HepG2 (cell line): ENCODE results near the gene TIPRL. TPM values are rescaled to one million over a fixed set of nuclear protein-coding genes. Genes with fewer than 3 reads are reported as not detected.

ENCODE experiments used
- ARNT ChIP-seq: fragments of 450-650 bp; IDR thresholded peaks from 2 replicates; pipeline ENCODE4 v1.6.1; 2017
- BHLHE40 ChIP-seq: IDR thresholded peaks from 2 replicates; pipeline ENCODE4 v1.6.1; 2011; ENCODE audit warnings: low read length, improper control_type of control experiment
- CEBPG ChIP-seq: IDR thresholded peaks from 2 replicates; pipeline ENCODE4 v1.6.1; 2016
- FOXJ3 ChIP-seq: sonication (generic); formaldehyde crosslinking; IDR thresholded peaks from 2 replicates; pipeline ENCODE4 v1.4.0; 2020; ENCODE audit warnings: missing genetic modification reagents, mild to moderate bottlenecking, borderline replicate concordance
- GATAD2A ChIP-seq: IDR thresholded peaks from 2 replicates; pipeline ENCODE4 v1.6.1; 2016
- IRX3 ChIP-seq: sonication (generic); formaldehyde crosslinking; IDR thresholded peaks from 2 replicates; pipeline ENCODE4 v1.8.1; 2023; ENCODE audit warnings: mild to moderate bottlenecking, low read depth, missing genetic modification reagents, borderline replicate concordance
- LCORL ChIP-seq, 2 experiments: fragments of 450-650 bp in 1 of 2; sonication (generic) in 1 of 2; formaldehyde crosslinking in 1 of 2; IDR thresholded peaks; 2 replicates each; pipeline versions ENCODE4 v1.5.0 to v1.6.1; 2017 to 2020; ENCODE audit warnings: antibody characterized with exemption in 1 of 2, missing genetic modification reagents in 1 of 2
- MZF1 ChIP-seq: sonication (generic); formaldehyde crosslinking; IDR thresholded peaks from 2 replicates; pipeline ENCODE4 v1.8.1; 2023; ENCODE audit warnings: mild to moderate bottlenecking, missing genetic modification reagents, borderline replicate concordance
- NAIF1 ChIP-seq: sonication (generic); formaldehyde crosslinking; IDR thresholded peaks from 2 replicates; pipeline ENCODE4 v1.5.0; 2020; ENCODE audit warnings: mild to moderate bottlenecking, missing genetic modification reagents, borderline replicate concordance
- NFATC3 ChIP-seq: sonication (generic); formaldehyde crosslinking; IDR thresholded peaks from 2 replicates; pipeline ENCODE4 v1.5.1; 2020; ENCODE audit warnings: mild to moderate bottlenecking, missing genetic modification reagents
- NFRKB ChIP-seq: fragments of 450-650 bp; IDR thresholded peaks from 2 replicates; pipeline ENCODE4 v1.6.1; 2017
- NFYB ChIP-seq: sonication (generic); formaldehyde crosslinking; IDR thresholded peaks from 2 replicates; pipeline ENCODE4 v1.4.0; 2020; ENCODE audit warnings: missing genetic modification reagents
- NKX3-1 ChIP-seq: sonication (generic); formaldehyde crosslinking; IDR thresholded peaks from 2 replicates; pipeline ENCODE4 v1.5.0; 2020; ENCODE audit warnings: missing genetic modification reagents
- NR1H2 ChIP-seq: sonication (generic); formaldehyde crosslinking; IDR thresholded peaks from 2 replicates; pipeline ENCODE4 v1.8.1; 2022; ENCODE audit warnings: low read depth, missing genetic modification reagents, borderline replicate concordance
- NR2F1 ChIP-seq, 2 experiments: fragments of 450-650 bp in 1 of 2; formaldehyde crosslinking in 1 of 2; IDR thresholded peaks; 2 replicates each; pipeline versions ENCODE4 v1.5.0 to v1.6.1; 2016 to 2020; ENCODE audit warnings: mild to moderate bottlenecking in 1 of 2, missing compliant biosample characterization in 1 of 2, missing genetic modification reagents in 1 of 2, moderate library complexity in 1 of 2
- SATB2 ChIP-seq: sonication (generic); formaldehyde crosslinking; IDR thresholded peaks from 2 replicates; pipeline ENCODE4 v1.5.0; 2020; ENCODE audit warnings: missing genetic modification reagents
- TEAD2 ChIP-seq: sonication (generic); formaldehyde crosslinking; IDR thresholded peaks from 2 replicates; pipeline ENCODE4 v1.9.0; 2021; ENCODE audit warnings: missing genetic modification reagents
- YEATS2 ChIP-seq: sonication (generic); formaldehyde crosslinking; IDR thresholded peaks from 2 replicates; pipeline ENCODE4 v1.4.0; 2020; ENCODE audit warnings: missing genetic modification reagents, borderline replicate concordance
- ZEB1 ChIP-seq: IDR thresholded peaks from 2 replicates; pipeline ENCODE4 v1.6.1; 2012; ENCODE audit warnings: mild to moderate bottlenecking, low read depth, inconsistent platforms; ENCODE audit not compliant: insufficient replicate concordance
- ZMAT3 ChIP-seq: sonication (generic); formaldehyde crosslinking; conservative IDR thresholded peaks from 2 replicates; pipeline ENCODE4 v1.7.0; 2021; ENCODE audit warnings: missing genetic modification reagents
- ZNF317 ChIP-seq: sonication (generic); formaldehyde crosslinking; IDR thresholded peaks from 2 replicates; pipeline ENCODE4 v1.5.0; 2020; ENCODE audit warnings: mild to moderate bottlenecking, missing genetic modification reagents
- ZNF468 ChIP-seq: sonication (generic); formaldehyde crosslinking; IDR thresholded peaks from 2 replicates; pipeline ENCODE4 v1.8.0; 2022; ENCODE audit warnings: mild to moderate bottlenecking, moderate library complexity, missing genetic modification reagents
- ZNF724P ChIP-seq: sonication (generic); formaldehyde crosslinking; IDR thresholded peaks from 2 replicates; pipeline ENCODE4 v1.8.0; 2022; ENCODE audit warnings: missing genetic modification reagents, borderline replicate concordance
- polyA plus RNA-seq, 8 experiments: library from polyadenylated mRNA; depleted of rRNA in 3 of 8; stranded (reverse) in 7 of 8; unstranded in 1 of 8; fragments of >200 nt; fragmentation: Illumina TruSeq in 4 of 8; extraction: Trizol in 4 of 8; gene quantifications; 2 replicates each; pipeline versions ENCODE4 v1.2.1 to v1.2.3, GENCODE V29; 2011 to 2016; ENCODE audit warnings: low read depth in 4 of 8, missing spikeins in 1 of 8, mixed read lengths in 1 of 8; ENCODE audit not compliant: insufficient read depth in 1 of 8
- total RNA-seq, 5 experiments: library from RNA; depleted of rRNA; stranded (reverse); fragments of >200 nt; fragmentation: Illumina TruSeq; extraction: Trizol; gene quantifications; 2 replicates each; pipeline ENCODE4 v1.2.3, GENCODE V29; 2016; ENCODE audit warnings: low read depth in 1 of 5
- TF ChIP-seq, protein P1 (sequence below): sonication (generic); formaldehyde crosslinking; IDR thresholded peaks from 2 replicates; pipeline ENCODE4 v1.4.0; 2020; ENCODE audit warnings: missing genetic modification reagents
- TF ChIP-seq, protein P2 (sequence below): sonication (generic); formaldehyde crosslinking; IDR thresholded peaks from 2 replicates; pipeline ENCODE4 v1.5.1; 2020; ENCODE audit warnings: missing genetic modification reagents, mild to moderate bottlenecking, borderline replicate concordance
- TF ChIP-seq, protein P3 (sequence below): conservative IDR thresholded peaks from 2 replicates; pipeline ENCODE4 v1.6.1; 2018; ENCODE audit warnings: missing genetic modification reagents
- TF ChIP-seq, protein P4 (sequence below): IDR thresholded peaks from 2 replicates; pipeline ENCODE4 v1.6.1; 2016; ENCODE audit warnings: low read depth

The TIPRL gene
- total and polyA plus RNA-seq, 2 of the 13 experiments (the other 11 are each of a cell fraction or from before 2014, with no cell fraction given): 10.1 to 22.8 TPM

DNA sequence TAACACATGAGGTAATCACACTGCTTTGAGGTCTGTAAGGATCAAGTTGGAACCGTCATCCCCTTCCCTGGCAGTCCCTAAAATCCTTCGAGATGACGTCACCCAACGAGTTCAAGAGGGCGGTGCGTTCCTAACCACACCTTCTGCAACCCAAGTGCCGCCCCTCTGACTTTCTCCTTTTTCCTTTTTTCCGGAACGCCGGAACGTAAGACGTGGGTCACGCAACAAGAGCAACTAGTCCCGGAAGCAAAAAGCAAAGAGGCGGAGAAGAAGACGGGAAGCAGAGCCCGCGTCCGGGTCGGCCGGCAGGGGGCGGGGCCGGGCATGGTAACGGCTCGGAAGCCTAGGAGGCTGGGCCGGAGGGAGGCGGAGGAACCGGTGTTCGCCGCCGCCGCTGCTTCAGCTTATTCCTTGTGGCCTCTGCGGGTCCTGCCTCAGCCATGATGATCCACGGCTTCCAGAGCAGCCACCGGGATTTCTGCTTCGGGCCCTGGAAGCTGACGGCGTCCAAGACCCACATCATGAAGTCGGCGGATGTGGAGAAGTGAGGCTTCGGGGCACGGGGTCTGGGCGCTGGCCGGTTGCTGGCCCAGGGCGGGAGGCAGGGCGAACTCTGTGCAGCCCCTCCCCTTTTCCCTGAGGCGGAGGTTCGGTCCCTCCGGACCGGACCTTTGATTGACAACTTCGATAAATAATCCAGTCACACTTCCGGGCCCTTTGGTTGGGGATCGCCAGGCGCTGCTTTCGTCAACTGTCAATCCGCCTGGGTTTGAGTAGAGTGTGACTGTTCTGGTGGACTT lies at the start of gene TIPRL (continued):
- TF ChIP-seq, protein P1, sequence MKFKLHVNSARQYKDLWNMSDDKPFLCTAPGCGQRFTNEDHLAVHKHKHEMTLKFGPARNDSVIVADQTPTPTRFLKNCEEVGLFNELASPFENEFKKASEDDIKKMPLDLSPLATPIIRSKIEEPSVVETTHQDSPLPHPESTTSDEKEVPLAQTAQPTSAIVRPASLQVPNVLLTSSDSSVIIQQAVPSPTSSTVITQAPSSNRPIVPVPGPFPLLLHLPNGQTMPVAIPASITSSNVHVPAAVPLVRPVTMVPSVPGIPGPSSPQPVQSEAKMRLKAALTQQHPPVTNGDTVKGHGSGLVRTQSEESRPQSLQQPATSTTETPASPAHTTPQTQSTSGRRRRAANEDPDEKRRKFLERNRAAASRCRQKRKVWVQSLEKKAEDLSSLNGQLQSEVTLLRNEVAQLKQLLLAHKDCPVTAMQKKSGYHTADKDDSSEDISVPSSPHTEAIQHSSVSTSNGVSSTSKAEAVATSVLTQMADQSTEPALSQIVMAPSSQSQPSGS (CRISPR knock-in tag): peak; percentile 96
- TF ChIP-seq, protein P2, sequence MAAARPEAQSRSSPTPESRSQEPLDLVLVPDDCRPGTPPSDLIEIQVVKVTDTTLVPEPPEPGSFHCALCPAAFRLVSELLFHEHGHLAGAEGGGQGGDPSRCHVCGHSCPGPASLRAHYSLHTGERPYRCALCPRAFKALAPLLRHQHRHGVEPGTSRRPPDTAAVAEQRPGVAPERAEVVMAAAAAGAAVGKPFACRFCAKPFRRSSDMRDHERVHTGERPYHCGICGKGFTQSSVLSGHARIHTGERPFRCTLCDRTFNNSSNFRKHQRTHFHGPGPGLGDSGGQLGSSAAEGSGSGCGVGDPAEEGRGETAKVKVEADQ: 0 out of 2 replicates have a peak, but pooled peaks have one; percentile 61
- peak; percentile 95 for TF ChIP-seq NAIF1 (CRISPR knock-in tag)
- peak; percentile 74 for TF ChIP-seq GATAD2A (CRISPR knock-in tag)
- peak; percentile 56; the same call in 1 of the 2 replicates for TF ChIP-seq SATB2 (CRISPR knock-in tag)
- peak; percentile 36; the same call in 1 of the 2 replicates for TF ChIP-seq FOXJ3 (CRISPR knock-in tag)
- peak; percentile 91; the same call in 1 of the 2 replicates for TF ChIP-seq YEATS2 (CRISPR knock-in tag)
- no peak for TF ChIP-seq TEAD2 (CRISPR knock-in tag)
- TF ChIP-seq ZNF468 (CRISPR knock-in tag): no peak
- TF ChIP-seq MZF1 (CRISPR knock-in tag): no peak
- no peak for TF ChIP-seq LCORL (IDR thresholded peaks at IDR 0.05)
- TF ChIP-seq LCORL (CRISPR knock-in tag; IDR thresholded peaks at IDR 0.05): peak; percentile 66
- no peak for TF ChIP-seq ARNT
- no peak for TF ChIP-seq ZNF724P (CRISPR knock-in tag)
- TF ChIP-seq NFATC3 (CRISPR knock-in tag): no peak
- no peak for TF ChIP-seq NR2F1 (CRISPR knock-in tag; IDR thresholded peaks at IDR 0.05)
- no peak for TF ChIP-seq ZMAT3
- peak; percentile 76 for TF ChIP-seq ZNF317 (CRISPR knock-in tag)
- TF ChIP-seq IRX3 (CRISPR knock-in tag): no peak
- TF ChIP-seq, protein P3, sequence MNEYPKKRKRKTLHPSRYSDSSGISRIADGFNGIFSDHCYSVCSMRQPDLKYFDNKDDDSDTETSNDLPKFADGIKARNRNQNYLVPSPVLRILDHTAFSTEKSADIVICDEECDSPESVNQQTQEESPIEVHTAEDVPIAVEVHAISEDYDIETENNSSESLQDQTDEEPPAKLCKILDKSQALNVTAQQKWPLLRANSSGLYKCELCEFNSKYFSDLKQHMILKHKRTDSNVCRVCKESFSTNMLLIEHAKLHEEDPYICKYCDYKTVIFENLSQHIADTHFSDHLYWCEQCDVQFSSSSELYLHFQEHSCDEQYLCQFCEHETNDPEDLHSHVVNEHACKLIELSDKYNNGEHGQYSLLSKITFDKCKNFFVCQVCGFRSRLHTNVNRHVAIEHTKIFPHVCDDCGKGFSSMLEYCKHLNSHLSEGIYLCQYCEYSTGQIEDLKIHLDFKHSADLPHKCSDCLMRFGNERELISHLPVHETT: peak; percentile 89
- peak; percentile 15; the same call in 1 of the 2 replicates for TF ChIP-seq BHLHE40
- TF ChIP-seq NFYB (CRISPR knock-in tag): no peak; the same call in 1 of the 2 replicates
- no peak; the same call in 1 of the 2 replicates for TF ChIP-seq CEBPG
- no peak for TF ChIP-seq ZEB1
- no peak for TF ChIP-seq NFRKB
- TF ChIP-seq NKX3-1 (CRISPR knock-in tag): no peak
- TF ChIP-seq, protein P4, sequence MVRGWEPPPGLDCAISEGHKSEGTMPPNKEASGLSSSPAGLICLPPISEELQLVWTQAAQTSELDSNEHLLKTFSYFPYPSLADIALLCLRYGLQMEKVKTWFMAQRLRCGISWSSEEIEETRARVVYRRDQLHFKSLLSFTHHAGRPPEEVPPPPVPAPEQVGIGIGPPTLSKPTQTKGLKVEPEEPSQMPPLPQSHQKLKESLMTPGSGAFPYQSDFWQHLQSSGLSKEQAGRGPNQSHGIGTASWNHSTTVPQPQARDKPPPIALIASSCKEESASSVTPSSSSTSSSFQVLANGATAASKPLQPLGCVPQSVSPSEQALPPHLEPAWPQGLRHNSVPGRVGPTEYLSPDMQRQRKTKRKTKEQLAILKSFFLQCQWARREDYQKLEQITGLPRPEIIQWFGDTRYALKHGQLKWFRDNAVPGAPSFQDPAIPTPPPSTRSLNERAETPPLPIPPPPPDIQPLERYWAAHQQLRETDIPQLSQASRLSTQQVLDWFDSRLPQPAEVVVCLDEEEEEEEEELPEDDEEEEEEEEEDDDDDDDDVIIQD: peak; percentile 96
- no peak for TF ChIP-seq NR1H2 (CRISPR knock-in tag)
